Sigmoid colon (tissue), 4 donors: ENCODE measurements around the gene DOCK1.

Source experiments
- EP300 ChIP-seq, 4 donors: sonication (generic); formaldehyde crosslinking; IDR thresholded peaks; one replicate each; pipeline ENCODE4 v1.6.1; 2017; ENCODE audit warnings: antibody characterized with exemption in 4 of 4
- POLR2A ChIP-seq, 2 donors: fragments of 450-650 bp; IDR thresholded peaks; one replicate each; pipeline ENCODE4 v1.6.1; 2016; ENCODE audit warnings: antibody characterized with exemption in 2 of 2, mild to moderate bottlenecking in 2 of 2, moderate library complexity in 2 of 2
- TF ChIP-seq, protein P1 (sequence below), 4 experiments: fragments of 450-650 bp in 3 of 4; fragments of 200-600 bp in 1 of 4; IDR thresholded peaks; one replicate each; pipeline ENCODE4 v1.5.1; 2016 to 2019; ENCODE audit warnings: antibody characterized with exemption in 4 of 4, mild to moderate bottlenecking in 3 of 4, moderate library complexity in 2 of 4

DNA sequence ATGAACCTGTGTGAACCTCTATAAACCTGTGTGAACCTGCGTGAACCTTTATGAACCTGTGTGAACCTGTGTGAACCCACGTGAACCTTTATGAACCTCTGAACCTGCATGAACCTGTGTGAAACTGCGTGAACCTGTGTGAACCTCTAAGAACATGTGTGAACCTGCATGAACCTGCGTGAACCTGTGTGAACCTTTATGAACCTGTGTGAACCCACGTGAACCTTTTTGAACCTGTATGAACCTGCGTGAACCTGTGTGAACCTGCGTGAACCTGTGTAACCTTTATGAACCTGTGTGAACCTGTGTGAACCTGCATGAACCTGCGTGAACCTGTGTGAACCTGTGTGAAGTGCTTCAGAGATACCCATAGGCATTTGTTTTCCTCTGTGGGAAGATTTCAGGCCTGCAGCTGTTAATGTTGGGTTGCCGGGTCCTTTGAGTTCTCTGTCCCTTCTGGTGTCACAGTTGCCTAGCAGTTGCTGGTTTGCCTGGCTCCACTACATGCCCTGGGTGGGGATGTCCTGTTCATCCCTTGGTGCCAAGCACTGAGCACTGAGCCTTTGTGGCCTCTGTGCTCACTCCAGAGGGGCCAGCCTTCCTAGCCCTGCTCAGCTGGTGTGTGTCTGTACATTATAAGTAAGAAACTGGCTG lies 97.9 kb downstream of the DOCK1 start:
- TF ChIP-seq, protein P1, sequence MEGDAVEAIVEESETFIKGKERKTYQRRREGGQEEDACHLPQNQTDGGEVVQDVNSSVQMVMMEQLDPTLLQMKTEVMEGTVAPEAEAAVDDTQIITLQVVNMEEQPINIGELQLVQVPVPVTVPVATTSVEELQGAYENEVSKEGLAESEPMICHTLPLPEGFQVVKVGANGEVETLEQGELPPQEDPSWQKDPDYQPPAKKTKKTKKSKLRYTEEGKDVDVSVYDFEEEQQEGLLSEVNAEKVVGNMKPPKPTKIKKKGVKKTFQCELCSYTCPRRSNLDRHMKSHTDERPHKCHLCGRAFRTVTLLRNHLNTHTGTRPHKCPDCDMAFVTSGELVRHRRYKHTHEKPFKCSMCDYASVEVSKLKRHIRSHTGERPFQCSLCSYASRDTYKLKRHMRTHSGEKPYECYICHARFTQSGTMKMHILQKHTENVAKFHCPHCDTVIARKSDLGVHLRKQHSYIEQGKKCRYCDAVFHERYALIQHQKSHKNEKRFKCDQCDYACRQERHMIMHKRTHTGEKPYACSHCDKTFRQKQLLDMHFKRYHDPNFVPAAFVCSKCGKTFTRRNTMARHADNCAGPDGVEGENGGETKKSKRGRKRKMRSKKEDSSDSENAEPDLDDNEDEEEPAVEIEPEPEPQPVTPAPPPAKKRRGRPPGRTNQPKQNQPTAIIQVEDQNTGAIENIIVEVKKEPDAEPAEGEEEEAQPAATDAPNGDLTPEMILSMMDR (IDR thresholded peaks at IDR 0.05), result no peak
- no peak for TF ChIP-seq POLR2A (IDR thresholded peaks at IDR 0.05)
- TF ChIP-seq EP300 (IDR thresholded peaks at IDR 0.05), result no peak
